H7 (cell line): Measurements from ENCODE around the gene ELK4. TPM values are rescaled to one million over a fixed set of nuclear protein-coding genes. Genes with fewer than 3 reads are reported as not detected.

Source experiments
- DNase-seq: peaks from one replicate; pipeline ENCODE4 v3.0.0; 2012
- H3K27me3 ChIP-seq: 2 replicates; pipeline ENCODE4 v1.6.0; 2011; ENCODE audit warnings: mild to moderate bottlenecking, low read length; ENCODE audit not compliant: control insufficient read depth, insufficient read depth
- H3K36me3 ChIP-seq: replicated peaks from 2 replicates; pipeline ENCODE4 v1.5.1; 2011; ENCODE audit warnings: low read length; ENCODE audit not compliant: control insufficient read depth, insufficient read depth
- H3K4me3 ChIP-seq: 2 replicates; pipeline ENCODE4 v1.5.1; 2011; ENCODE audit warnings: low read depth, mild to moderate bottlenecking, control low read depth, low read length, moderate library complexity; ENCODE audit not compliant: insufficient read depth
- total RNA-seq: library from RNA; depleted of rRNA; stranded (reverse); fragments of >200 nt; shearing (Covaris generic); gene quantifications from 2 replicates; pipeline ENCODE4 v1.2.3, GENCODE V29; 2014

Gene ELK4
- total RNA-seq, 1 experiment from 2014 or later = 13.0 TPM

GRCh38 chr1:205627956-205628355 lies 3.9 kb downstream of the ELK4 start:
- peaks cover 2% of the 10 kb centered on the region; the same call in 1 of the 2 replicates for H3K36me3 ChIP-seq
- no peak for DNase-seq
- H3K27me3 ChIP-seq = no peaks in the 10 kb centered on the region
- no peak overlapping the region for H3K4me3 ChIP-seq

DNA sequence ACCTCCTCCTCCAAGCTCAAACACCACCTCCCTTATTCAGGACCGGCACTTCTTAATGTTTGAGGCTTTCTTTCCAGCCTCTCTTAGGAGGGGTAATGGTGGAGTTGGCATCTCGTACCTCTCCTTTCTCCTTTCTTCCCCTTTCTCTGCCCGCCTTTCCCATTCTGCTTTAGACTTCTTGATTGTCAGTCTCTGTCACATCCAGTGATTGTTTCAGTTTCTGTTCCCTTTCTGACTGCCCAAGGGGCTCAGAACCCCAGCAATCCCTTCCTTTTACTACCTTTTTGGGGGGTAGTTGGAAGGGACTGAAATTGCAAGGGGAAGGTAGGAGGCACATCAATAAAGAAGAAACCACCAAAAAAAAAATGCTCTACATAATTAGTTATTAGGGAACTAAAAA lies 5.6 kb downstream of the ELK4 start:
- peaks cover 3% of the 10 kb centered on the region for H3K36me3 ChIP-seq
- no peaks in the 10 kb centered on the region for H3K27me3 ChIP-seq
- no peak overlapping the region for H3K4me3 ChIP-seq
- no peak for DNase-seq

- no peak for DNase-seq
- Histone ChIP-seq H3K27me3 (no peaks in the 10 kb centered on the region), H3K4me3 (no peak overlapping the region), H3K36me3 (peaks cover 12% of the 10 kb centered on the region)
These were observed 8.2 kb downstream of the ELK4 start for GRCh38 chr1:205623646-205624045.

- Histone ChIP-seq H3K4me3 (no peak overlapping the region), H3K27me3 (no peaks in the 10 kb centered on the region), H3K36me3 (peaks cover 25% of the 10 kb centered on the region)
- no peak for DNase-seq
These were observed 11.5 kb downstream of the ELK4 start for GRCh38 chr1:205620269-205620668.

DNA sequence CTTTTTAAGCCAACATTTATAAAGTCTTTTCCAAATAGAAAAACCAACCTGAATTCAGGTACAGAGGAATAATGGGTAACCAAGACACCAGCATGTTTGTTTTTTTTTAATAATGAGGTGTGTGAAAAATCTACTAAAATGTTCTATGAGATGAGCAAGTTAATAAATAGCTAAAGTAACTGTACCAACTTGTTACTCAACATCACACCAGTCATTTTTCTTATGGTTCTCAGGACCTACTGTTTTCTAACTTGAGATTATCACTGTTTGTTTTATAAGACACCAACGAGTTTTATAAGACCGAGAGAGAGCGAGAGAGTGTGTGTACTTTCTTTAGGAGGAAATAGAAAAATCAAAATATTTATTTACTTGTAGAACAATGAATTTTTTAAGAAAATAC lies 12.4 kb downstream of the ELK4 start:
- Histone ChIP-seq H3K36me3 (peaks cover 25% of the 10 kb centered on the region), H3K27me3 (no peaks in the 10 kb centered on the region), H3K4me3 (no peak overlapping the region)
- DNase-seq = no peak

DNA sequence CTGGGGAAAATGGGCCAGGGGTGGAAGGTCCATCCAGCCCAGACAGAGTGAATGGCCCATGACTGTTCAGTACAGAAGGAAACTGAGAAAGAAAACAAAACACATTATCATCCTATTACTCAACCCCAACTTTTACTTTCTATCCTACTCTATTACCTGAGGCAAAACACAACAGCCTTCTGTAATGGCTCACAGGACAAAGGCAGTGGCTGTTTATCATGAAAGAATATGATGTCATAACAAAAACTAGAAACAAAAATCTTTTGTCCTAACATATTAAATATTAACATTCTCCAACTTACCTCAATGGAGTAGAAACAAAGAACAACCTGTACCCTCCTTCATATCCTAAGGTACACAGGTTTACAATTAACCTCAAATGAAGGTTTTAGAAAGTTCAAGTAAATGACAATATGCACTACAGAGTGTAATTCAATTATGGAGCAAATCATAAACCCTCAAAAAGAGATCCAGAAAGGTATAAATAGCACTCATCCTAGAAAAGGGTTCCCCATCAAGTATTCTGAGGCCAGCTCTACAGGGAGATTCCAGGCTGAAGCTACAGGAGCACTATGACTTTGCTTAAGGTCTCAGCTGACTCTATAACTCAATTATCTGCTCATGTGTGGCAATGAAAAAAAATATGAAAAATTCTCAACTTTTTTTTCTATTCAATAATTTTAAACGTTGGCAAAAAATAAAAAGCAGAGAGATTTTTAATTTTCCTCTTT lies 15.1 kb downstream of the ELK4 start:
- Histone ChIP-seq H3K4me3 (no peak overlapping the region), H3K27me3 (no peaks in the 10 kb centered on the region), H3K36me3 (peaks cover 26% of the 10 kb centered on the region)
- no peak for DNase-seq

DNA sequence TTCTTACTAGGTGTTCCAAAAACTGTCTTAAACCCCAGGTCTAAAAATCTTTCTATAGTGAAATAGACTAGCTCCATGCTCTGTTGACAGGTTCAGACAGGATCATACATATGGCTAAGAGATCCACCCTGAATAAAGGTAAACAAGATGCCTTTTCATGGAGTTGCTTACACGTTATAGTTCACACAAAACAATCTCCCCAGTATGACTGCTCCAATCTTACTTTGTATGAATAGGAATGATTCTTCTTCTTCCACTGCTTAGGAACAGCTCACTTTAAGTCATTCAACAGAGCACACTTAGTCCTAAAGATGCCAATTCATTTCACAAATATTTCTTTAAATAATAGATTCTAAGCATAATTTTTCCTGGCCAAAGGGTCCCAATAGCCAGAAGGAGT lies 16.0 kb downstream of the ELK4 start:
- H3K27me3 ChIP-seq = no peaks in the 10 kb centered on the region
- no peak overlapping the region for H3K4me3 ChIP-seq
- peaks cover 26% of the 10 kb centered on the region for H3K36me3 ChIP-seq
- DNase-seq = no peak

GRCh38 chr1:205613854-205614412 lies 17.9 kb downstream of the ELK4 start:
- DNase-seq = no peak
- Histone ChIP-seq H3K36me3 (peaks cover 20% of the 10 kb centered on the region), H3K4me3 (no peak overlapping the region), H3K27me3 (no peaks in the 10 kb centered on the region)

DNA sequence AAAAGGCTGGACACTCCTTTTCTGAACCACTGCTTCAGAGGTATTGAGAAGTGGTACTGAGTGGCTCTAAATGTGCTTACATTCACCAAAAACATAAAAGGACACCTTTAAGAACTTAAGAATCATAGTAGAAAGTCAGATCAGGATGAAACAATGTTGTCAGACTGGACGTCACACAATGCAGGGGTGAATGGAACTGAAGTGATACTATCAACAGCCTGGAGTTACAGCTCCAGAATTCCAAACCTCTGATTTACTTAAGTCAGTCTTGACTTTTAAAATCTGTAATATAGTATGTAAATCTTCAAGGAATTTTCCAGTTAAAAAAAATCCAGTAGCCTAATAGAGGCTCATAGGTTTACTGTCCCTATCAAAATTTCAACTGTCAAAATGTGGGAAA lies 19.3 kb downstream of the ELK4 start:
- Histone ChIP-seq H3K4me3 (no peak overlapping the region), H3K36me3 (peaks cover 13% of the 10 kb centered on the region), H3K27me3 (no peaks in the 10 kb centered on the region)
- DNase-seq = no peak

DNA sequence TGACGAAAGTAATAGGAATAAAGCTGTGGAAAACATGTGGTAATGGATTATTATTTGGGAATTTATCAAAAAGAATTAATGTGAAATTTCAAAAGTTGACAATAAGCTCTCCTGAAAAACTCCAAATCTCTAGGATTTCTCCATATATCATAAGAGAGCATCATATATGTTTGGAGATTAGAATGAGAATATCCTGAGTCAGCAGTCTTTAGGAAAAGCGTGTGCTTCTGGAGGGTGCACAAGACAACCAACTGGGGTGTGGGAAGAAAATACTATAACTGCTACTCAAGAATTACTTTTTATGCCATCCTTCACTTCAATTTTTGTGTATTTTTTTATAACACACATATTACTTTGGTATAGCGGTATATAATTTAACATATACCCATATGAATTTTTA lies 19.7 kb downstream of the ELK4 start:
- no peaks in the 10 kb centered on the region for H3K27me3 ChIP-seq
- DNase-seq = no peak
- H3K36me3 ChIP-seq = peaks cover 13% of the 10 kb centered on the region
- H3K4me3 ChIP-seq = no peak overlapping the region

- no peak for DNase-seq
- H3K36me3 ChIP-seq = peaks cover 6% of the 10 kb centered on the region
These were observed 20.8 kb downstream of the ELK4 start for GRCh38 chr1:205610901-205611466.

GRCh38 chr1:205610036-205610435 lies 21.8 kb downstream of the ELK4 start:
- no peaks in the 10 kb centered on the region for H3K27me3 ChIP-seq
- DNase-seq = peak; percentile 45
- peaks cover 4% of the 10 kb centered on the region for H3K36me3 ChIP-seq
- H3K4me3 ChIP-seq = no peak overlapping the region

More at GRCh38 chr1:205610901-205611466, 20.8 kb downstream of the ELK4 start:
- Histone ChIP-seq H3K4me3 (no peak overlapping the region), H3K27me3 (no peaks in the 10 kb centered on the region)

DNA sequence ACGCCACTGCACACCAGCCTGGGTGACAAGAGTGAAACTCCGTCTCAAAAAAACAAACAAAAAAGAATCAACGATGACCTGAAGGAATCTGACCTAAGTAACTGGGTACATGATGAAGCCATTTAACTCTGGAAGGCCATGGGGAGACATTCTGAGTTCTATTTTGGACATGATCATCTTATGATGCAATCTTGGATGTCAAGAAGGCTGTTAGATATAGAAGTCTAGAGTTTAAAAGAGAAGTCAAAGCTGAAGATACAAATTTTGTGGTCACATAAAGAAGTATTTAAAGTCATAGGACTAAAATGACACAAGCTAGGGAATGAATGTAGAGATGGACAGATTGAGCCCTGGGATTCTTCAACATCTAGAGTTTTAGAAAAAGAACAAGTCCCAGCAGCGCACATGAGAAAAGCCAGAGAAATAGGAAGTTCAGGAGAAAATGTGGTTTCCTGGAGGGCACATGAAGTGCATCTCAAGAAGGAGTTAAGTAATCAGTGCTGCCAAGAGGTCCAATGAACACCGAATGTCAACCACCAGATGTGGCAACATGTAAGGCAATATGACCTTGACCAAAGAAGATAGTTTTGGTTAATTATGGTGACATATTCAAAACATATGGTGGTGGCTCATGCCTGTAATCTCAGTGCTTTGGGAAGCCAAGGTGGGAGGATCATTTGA lies 26.8 kb downstream of the ELK4 start:
- Histone ChIP-seq H3K4me3 (no peak overlapping the region), H3K36me3 (no peaks in the 10 kb centered on the region; the same call in 1 of the 2 replicates), H3K27me3 (no peaks in the 10 kb centered on the region)
- no peak for DNase-seq

DNA sequence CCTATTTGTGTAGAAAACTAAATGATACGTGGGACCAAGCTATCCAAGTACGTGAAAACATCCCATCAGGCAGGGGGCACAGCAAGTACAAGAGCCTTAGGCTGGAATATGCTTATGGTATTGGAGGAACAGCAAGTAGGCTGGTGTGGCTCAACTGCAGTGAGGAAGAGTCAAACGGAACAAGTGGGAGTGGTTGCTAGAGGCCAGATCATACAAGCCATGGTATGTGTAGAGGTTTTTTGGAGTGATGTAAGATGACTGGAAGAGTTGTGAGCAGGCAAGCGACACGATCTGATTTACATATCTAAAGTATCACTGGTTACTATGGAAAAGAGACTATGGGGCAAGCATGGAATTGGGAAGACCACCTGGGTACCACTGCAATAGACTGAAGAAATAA lies 27.8 kb downstream of the ELK4 start:
- no peaks in the 10 kb centered on the region; the same call in 1 of the 2 replicates for H3K36me3 ChIP-seq
- no peak for DNase-seq

GRCh38 chr1:205601205-205601604 lies 30.6 kb downstream of the ELK4 start:
- peaks cover 2% of the 10 kb centered on the region; the same call in 1 of the 2 replicates for H3K36me3 ChIP-seq
- H3K27me3 ChIP-seq = no peaks in the 10 kb centered on the region
- H3K4me3 ChIP-seq = no peak overlapping the region
- DNase-seq = no peak

More for the DNA sequence above, 27.8 kb downstream of the ELK4 start:
- Histone ChIP-seq H3K4me3 (no peak overlapping the region), H3K27me3 (no peaks in the 10 kb centered on the region)
